Mesenchymal stem cell (in vitro differentiated cells and primary cell): ENCODE measurements around the gene MBTPS1.

Experiments
- DNase-seq: peaks from one replicate; pipeline ENCODE4 v3.0.0-alpha.2; 2013
- H2AFZ ChIP-seq: one replicate; pipeline ENCODE4 v1.6.1; 2013; ENCODE audit warnings: low read depth, mild to moderate bottlenecking, control low read depth, inconsistent platforms, low read length, moderate library complexity
- H2AK5ac ChIP-seq: 2 replicates; pipeline ENCODE4 v1.6.1; 2013; ENCODE audit warnings: low read length, moderate library complexity, mild to moderate bottlenecking, inconsistent platforms; ENCODE audit not compliant: severe bottlenecking
- H2BK120ac ChIP-seq: one replicate; pipeline ENCODE4 v1.6.1; 2013; ENCODE audit warnings: low read depth, mild to moderate bottlenecking, inconsistent platforms, low read length, moderate library complexity
- H2BK12ac ChIP-seq, 2 experiments: one replicate each; pipeline ENCODE4 v1.6.1; 2013; ENCODE audit warnings: inconsistent platforms in 2 of 2, low read length in 2 of 2, mild to moderate bottlenecking in 2 of 2, moderate library complexity in 2 of 2, control low read depth in 1 of 2
- H2BK15ac ChIP-seq: one replicate; pipeline ENCODE4 v1.6.1; 2013; ENCODE audit warnings: mild to moderate bottlenecking, low read depth, inconsistent platforms; ENCODE audit not compliant: poor library complexity, severe bottlenecking
- H2BK5ac ChIP-seq: 2 replicates; pipeline ENCODE4 v1.6.1; 2013; ENCODE audit warnings: low read depth, mild to moderate bottlenecking, low read length, control low read depth, inconsistent platforms; ENCODE audit not compliant: poor library complexity, severe bottlenecking
- H3K14ac ChIP-seq, 2 experiments: one replicate each; pipeline ENCODE4 v1.6.1; 2013; ENCODE audit warnings: inconsistent platforms in 2 of 2, low read length in 2 of 2, control low read depth in 1 of 2, mild to moderate bottlenecking in 1 of 2, moderate library complexity in 1 of 2
- H3K18ac ChIP-seq, 2 experiments: one replicate each; pipeline ENCODE4 v1.6.1; 2013; ENCODE audit warnings: inconsistent platforms in 2 of 2, low read length in 2 of 2, control low read depth in 1 of 2, low read depth in 1 of 2, mild to moderate bottlenecking in 1 of 2
- H3K23ac ChIP-seq, 2 experiments: one replicate each; pipeline ENCODE4 v1.6.1; 2013; ENCODE audit warnings: inconsistent platforms in 2 of 2, low read length in 2 of 2, mild to moderate bottlenecking in 2 of 2, moderate library complexity in 2 of 2, control low read depth in 1 of 2
- H3K27ac ChIP-seq: 2 replicates; pipeline ENCODE4 v1.5.1; 2013; ENCODE audit warnings: mild to moderate bottlenecking, moderate library complexity, low read length, control low read depth, inconsistent platforms; ENCODE audit not compliant: poor library complexity, severe bottlenecking
- H3K27me3 ChIP-seq, 2 experiments: 2 replicates each; pipeline versions ENCODE4 v1.6.1 to v1.7.0; 2013; ENCODE audit warnings: low read length in 2 of 2, mild to moderate bottlenecking in 2 of 2, moderate library complexity in 2 of 2, control low read depth in 1 of 2, inconsistent platforms in 1 of 2; ENCODE audit not compliant: control insufficient read depth in 1 of 2, insufficient read depth in 1 of 2
- H3K36me3 ChIP-seq, 2 experiments: 2 replicates each; pipeline versions ENCODE4 v1.6.1 to v1.7.0; 2013; ENCODE audit warnings: low read length in 2 of 2, control low read depth in 1 of 2, inconsistent platforms in 1 of 2, low read depth in 1 of 2, mild to moderate bottlenecking in 1 of 2; ENCODE audit not compliant: insufficient read depth in 2 of 2, control insufficient read depth in 1 of 2
- H3K4ac ChIP-seq, 2 experiments: one replicate each; pipeline ENCODE4 v1.6.1; 2013; ENCODE audit warnings: inconsistent platforms in 2 of 2, low read length in 2 of 2, mild to moderate bottlenecking in 2 of 2, moderate library complexity in 2 of 2, control low read depth in 1 of 2, low read depth in 1 of 2
- H3K4me1 ChIP-seq: 2 replicates; pipeline ENCODE4 v1.6.1; 2013; ENCODE audit warnings: low read depth, low read length, control low read depth; ENCODE audit not compliant: control insufficient read depth, insufficient read depth
- H3K4me2 ChIP-seq: 2 replicates; pipeline ENCODE4 v1.6.1; 2013; ENCODE audit warnings: low read length, mild to moderate bottlenecking, inconsistent platforms; ENCODE audit not compliant: poor library complexity, severe bottlenecking
- H3K4me3 ChIP-seq, 2 experiments: 2 replicates each; pipeline versions ENCODE4 v1.5.1 to v1.7.0; 2013; ENCODE audit warnings: low read length in 2 of 2, mild to moderate bottlenecking in 2 of 2, control low read depth in 1 of 2, low read depth in 1 of 2; ENCODE audit not compliant: insufficient read depth in 1 of 2
- H3K79me1 ChIP-seq: replicated peaks from 2 replicates; pipeline ENCODE4 v1.6.1; 2013; ENCODE audit warnings: mild to moderate bottlenecking, control low read depth, low read length, inconsistent platforms; ENCODE audit not compliant: poor library complexity, severe bottlenecking
- H3K9ac ChIP-seq: 2 replicates; pipeline ENCODE4 v1.7.0; 2013; ENCODE audit warnings: mild to moderate bottlenecking, low read length, moderate library complexity
- H3K9me3 ChIP-seq: 2 replicates; pipeline ENCODE4 v1.7.0; 2013; ENCODE audit warnings: mild to moderate bottlenecking, low read length; ENCODE audit not compliant: control insufficient read depth
- H4K8ac ChIP-seq: one replicate; pipeline ENCODE4 v1.6.1; 2013; ENCODE audit warnings: inconsistent platforms, mild to moderate bottlenecking, low read length, moderate library complexity
- H4K91ac ChIP-seq: one replicate; pipeline ENCODE4 v1.6.1; 2013; ENCODE audit warnings: mild to moderate bottlenecking, low read length, inconsistent platforms
- WGBS: methylation state at CpG from one replicate; pipeline ENCODE4 v1.1.7; 2013; ENCODE audit warnings: mixed read lengths; 5-methylcytosine and 5-hydroxymethylcytosine counted together

MBTPS1 gene

DNA sequence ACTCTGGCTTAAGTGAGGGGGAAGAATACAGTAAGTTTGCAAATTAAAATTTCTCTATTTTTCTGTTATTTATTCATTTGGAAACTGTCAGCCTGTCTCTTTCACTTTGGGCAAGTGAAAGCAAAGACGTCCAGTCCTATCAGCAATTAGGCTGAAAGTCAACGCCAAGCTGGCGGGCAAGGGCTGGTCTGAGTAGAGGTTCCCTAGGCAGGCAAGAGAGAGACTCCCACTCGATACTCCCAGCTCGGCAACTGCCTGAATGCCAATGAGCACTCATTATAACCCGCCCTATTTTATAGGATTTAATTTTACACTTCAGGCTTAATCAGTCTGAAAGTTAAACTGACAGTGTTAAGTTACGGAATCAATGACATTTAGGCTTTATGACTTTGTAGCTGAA is 59.8 kb downstream of the MBTPS1 start:
- Histone ChIP-seq H2AFZ (no peak overlapping the region), H3K27me3 (no peaks in the 10 kb centered on the region), H2BK120ac (no peak overlapping the region), H2BK12ac (no peak overlapping the region), H3K4me2 (no peak overlapping the region), H3K4me1 (no peaks in the 10 kb centered on the region), H3K4me3 (no peak overlapping the region), H3K36me3 (peaks cover 80 to 99% of the 10 kb centered on the region in 2 experiments), H3K9me3 (no peaks in the 10 kb centered on the region), H3K14ac (no peak overlapping the region), H3K23ac (no peak overlapping the region), H3K27ac (no peak overlapping the region), H2BK15ac (no peak overlapping the region), H3K4ac (no peak overlapping the region), H4K8ac (no peak overlapping the region), H3K79me1 (peaks cover 16% of the 10 kb centered on the region), H2BK5ac (no peak overlapping the region), H4K91ac (no peak overlapping the region), H3K18ac (no peak overlapping the region), H2AK5ac (no peak overlapping the region), H3K9ac (no peak overlapping the region)
- WGBS: 100% methylated on average over 3 of the region's 7 CpGs
- DNase-seq: no peak

DNA sequence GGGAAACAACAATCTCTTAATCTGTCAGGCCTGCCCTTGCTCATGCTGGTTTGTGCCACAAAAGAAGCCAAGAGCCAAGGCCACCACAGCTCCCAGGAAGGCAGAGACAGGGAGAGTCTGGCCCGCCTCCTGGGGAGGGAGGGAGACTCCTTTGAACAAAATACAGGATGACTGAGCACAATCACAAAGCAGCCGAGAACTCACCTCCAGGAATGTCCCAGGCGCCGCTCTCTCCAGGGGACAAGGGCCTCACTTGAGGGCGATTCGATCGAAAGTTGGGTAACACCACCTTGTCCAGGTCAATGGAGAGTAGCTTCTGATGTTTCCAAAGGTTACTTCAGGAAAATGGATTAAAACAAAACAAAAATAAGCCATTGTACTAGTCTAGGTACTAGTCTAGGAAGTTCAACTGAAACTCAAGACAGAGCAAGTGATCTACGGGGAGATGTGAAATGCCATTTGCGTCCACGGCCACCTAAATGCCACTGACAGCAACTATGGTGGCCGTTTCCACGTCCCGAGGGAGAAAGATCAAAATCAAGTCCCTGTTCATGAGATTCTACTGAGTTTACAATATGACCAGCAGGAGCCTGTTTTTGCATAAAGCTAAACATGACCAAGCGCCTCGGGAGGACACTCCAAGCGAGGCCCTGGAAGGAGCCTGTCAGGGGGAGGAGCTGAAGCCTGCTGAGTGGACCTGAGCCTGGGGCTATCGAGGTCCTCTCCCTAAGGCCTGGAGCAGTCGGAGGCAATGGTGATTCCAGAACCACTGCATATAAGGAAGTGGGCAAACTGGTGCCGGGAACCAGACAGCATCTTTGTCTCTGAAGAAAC is 60.7 kb downstream of the MBTPS1 start:
- Histone ChIP-seq H2BK12ac (no peak overlapping the region), H4K91ac (no peak overlapping the region), H3K23ac (no peak overlapping the region), H2BK120ac (no peak overlapping the region), H3K4me1 (no peaks in the 10 kb centered on the region), H3K4me2 (no peak overlapping the region), H3K9ac (no peak overlapping the region), H3K36me3 (peaks cover 80 to 91% of the 10 kb centered on the region in 2 experiments), H3K4ac (no peak overlapping the region), H4K8ac (no peak overlapping the region), H3K27me3 (no peaks in the 10 kb centered on the region), H3K18ac (no peak overlapping the region), H3K79me1 (peaks cover 11% of the 10 kb centered on the region), H3K4me3 (no peak overlapping the region), H3K9me3 (no peaks in the 10 kb centered on the region), H2AFZ (no peak overlapping the region), H2BK15ac (no peak overlapping the region), H2AK5ac (no peak overlapping the region), H2BK5ac (no peak overlapping the region), H3K14ac (no peak overlapping the region), H3K27ac (no peak overlapping the region)
- 95% methylated on average over 19 of the region's 19 CpGs for WGBS
- DNase-seq: no peak

DNA sequence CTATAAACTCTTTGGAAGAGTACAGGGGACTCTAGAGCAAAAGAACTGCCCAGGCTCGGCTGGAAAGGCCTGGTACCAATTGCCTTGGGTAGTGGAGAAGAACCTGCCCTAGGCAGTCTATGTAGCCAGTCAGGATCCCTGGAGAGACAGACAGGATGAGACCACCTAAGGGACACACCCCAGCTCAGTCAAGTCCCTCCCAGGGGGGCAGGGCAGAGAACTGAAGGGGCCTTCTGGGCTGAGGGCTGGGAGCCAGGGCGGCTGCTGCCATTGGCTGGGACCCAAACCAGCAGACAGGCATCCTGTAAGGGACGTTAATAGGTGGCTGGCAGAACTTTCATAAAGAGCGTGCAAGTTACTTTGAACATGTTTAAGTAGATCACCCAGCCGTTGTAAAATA is 61.4 kb downstream of the MBTPS1 start:
- Histone ChIP-seq H2AK5ac (no peak overlapping the region), H3K14ac (no peak overlapping the region), H2BK15ac (no peak overlapping the region), H3K79me1 (peaks cover 9% of the 10 kb centered on the region), H2BK12ac (no peak overlapping the region), H3K27ac (no peak overlapping the region), H4K91ac (no peak overlapping the region), H3K23ac (no peak overlapping the region), H3K4ac (no peak overlapping the region), H3K9me3 (no peaks in the 10 kb centered on the region), H3K27me3 (no peaks in the 10 kb centered on the region), H3K4me2 (no peak overlapping the region), H3K36me3 (peaks cover 78 to 86% of the 10 kb centered on the region in 2 experiments), H3K4me1 (no peaks in the 10 kb centered on the region), H3K18ac (no peak overlapping the region), H3K4me3 (no peak overlapping the region), H2BK120ac (no peak overlapping the region), H2AFZ (no peak overlapping the region), H2BK5ac (no peak overlapping the region), H4K8ac (no peak overlapping the region), H3K9ac (no peak overlapping the region)
- DNase-seq: no peak
- WGBS: 97% methylated on average over 5 of the region's 5 CpGs

DNA sequence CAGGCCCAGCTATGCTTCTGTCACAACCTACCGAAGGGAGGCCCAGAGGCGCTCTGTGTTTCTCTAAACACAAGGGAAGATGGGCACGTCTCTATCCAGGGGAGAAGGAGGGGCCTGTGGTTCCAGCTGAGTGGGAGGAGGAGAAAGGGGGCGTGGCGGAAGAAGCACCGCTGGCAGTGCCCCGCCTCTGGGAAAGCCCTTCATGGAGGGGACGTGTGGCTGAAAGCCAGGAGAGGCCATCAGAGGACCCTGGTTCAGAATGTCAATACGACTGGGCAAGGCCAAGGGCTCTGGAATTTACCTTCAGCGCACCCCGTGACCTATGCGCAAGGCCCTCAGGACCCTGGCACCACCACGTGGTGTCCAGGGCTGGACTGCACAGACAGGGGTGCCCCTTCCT is 61.8 kb downstream of the MBTPS1 start:
- H3K9me3 ChIP-seq: no peaks in the 10 kb centered on the region
- no peak overlapping the region for H2BK120ac ChIP-seq
- no peak overlapping the region for H3K4me3 ChIP-seq
- H4K8ac ChIP-seq: no peak overlapping the region
- no peak overlapping the region for H3K4ac ChIP-seq
- H3K79me1 ChIP-seq: peaks cover 10% of the 10 kb centered on the region
- no peak overlapping the region for H3K27ac ChIP-seq
- no peaks in the 10 kb centered on the region for H3K4me1 ChIP-seq
- WGBS: 86% methylated on average over 13 of the region's 13 CpGs
- H3K18ac ChIP-seq: no peak overlapping the region
- no peak overlapping the region for H2BK15ac ChIP-seq
- no peak for DNase-seq
- H3K9ac ChIP-seq: no peak overlapping the region
- no peak overlapping the region for H3K4me2 ChIP-seq
- no peak overlapping the region for H2AFZ ChIP-seq
- H3K23ac ChIP-seq: no peak overlapping the region
- H3K36me3 ChIP-seq: peaks cover 78 to 86% of the 10 kb centered on the region in 2 experiments
- no peak overlapping the region for H2BK5ac ChIP-seq
- H4K91ac ChIP-seq: no peak overlapping the region
- no peak overlapping the region for H2BK12ac ChIP-seq
- H3K27me3 ChIP-seq: no peaks in the 10 kb centered on the region
- no peak overlapping the region for H2AK5ac ChIP-seq
- H3K14ac ChIP-seq: no peak overlapping the region
